Measurements from ENCODE around the gene POU2F3. TPM values are rescaled to one million over a fixed set of nuclear protein-coding genes. Genes with fewer than 3 reads are reported as not detected.

The POU2F3 gene
- total and polyA plus RNA-seq, 2 of the 13 experiments (the other 11 are each of a cell fraction or from before 2014, with no cell fraction given), result not detected

- TF ChIP-seq ZNF276 (CRISPR knock-in tag; IDR thresholded peaks at IDR 0.05; ENCODE audit: low read depth) (0 out of 2 replicates have a peak, but pooled peaks have one; percentile 43), ZNF616 (CRISPR knock-in tag; IDR thresholded peaks at IDR 0.05; ENCODE audit: low read depth) (no peak), ZNF253 (CRISPR knock-in tag; IDR thresholded peaks at IDR 0.05; ENCODE audit: borderline replicate concordance) (no peak; the same call in 1 of the 2 replicates), NFYC (CRISPR knock-in tag; IDR thresholded peaks at IDR 0.05) (no peak), ZNF292 (CRISPR knock-in tag; IDR thresholded peaks at IDR 0.05; ENCODE audit: borderline replicate concordance, low read depth) (no peak), PCBP2 (optimal IDR thresholded peaks at IDR 0.05; ENCODE audit: low read depth, low read length, poor library complexity, severe bottlenecking) (no peak), ZNF670 (CRISPR knock-in tag; IDR thresholded peaks at IDR 0.05; ENCODE audit: borderline replicate concordance) (no peak), E2F1 (CRISPR knock-in tag; IDR thresholded peaks at IDR 0.05) (no peak), KLF13 (CRISPR knock-in tag; IDR thresholded peaks at IDR 0.05) (no peak), U2AF2 (IDR thresholded peaks at IDR 0.05; ENCODE audit: low read depth, low read length) (no peak), MAFK (conservative IDR thresholded peaks at IDR 0.05 in 1 of 2, IDR thresholded peaks at IDR 0.05 in 1 of 2; ENCODE audit: low read length in 2 of 2) (no peak), ZNF552 (CRISPR knock-in tag; IDR thresholded peaks at IDR 0.05; ENCODE audit: borderline replicate concordance) (no peak), ZNF101 (CRISPR knock-in tag; IDR thresholded peaks at IDR 0.05; ENCODE audit: borderline replicate concordance, low read depth) (no peak), ATF1 (CRISPR knock-in tag; IDR thresholded peaks at IDR 0.05) (no peak), ZNF7 (CRISPR knock-in tag; IDR thresholded peaks at IDR 0.05) (no peak), REST (IDR thresholded peaks at IDR 0.05; ENCODE audit: borderline replicate concordance in 1 of 2, low read depth in 1 of 2, low read length in 2 of 2) (no peak), NCOA2 (CRISPR knock-in tag; IDR thresholded peaks at IDR 0.05) (no peak), RXRB (CRISPR knock-in tag; IDR thresholded peaks at IDR 0.05; ENCODE audit: borderline replicate concordance) (no peak), ZNF496 (CRISPR knock-in tag; IDR thresholded peaks at IDR 0.05; ENCODE audit: insufficient replicate concordance) (no peak), PATZ1 (CRISPR knock-in tag; IDR thresholded peaks at IDR 0.05) (peak; percentile 72; the same call in 1 of the 2 replicates)
Observed at GRCh38 chr11:120324932-120325810, 85.2 kb downstream of the POU2F3 start, which contains the start of gene TLCD5 (continued).
